H9 (cell line): Measurements from ENCODE around the gene MYO18B. TPM values are rescaled to one million over a fixed set of nuclear protein-coding genes. Genes with fewer than 3 reads are reported as not detected.

Experiments used
- DNase-seq: peaks from one replicate; pipeline ENCODE4 v3.0.0-alpha.2; 2017
- H2AFZ ChIP-seq: one replicate; pipeline ENCODE4 v1.6.1; 2013; ENCODE audit warnings: mild to moderate bottlenecking, low read length, control low read depth, moderate library complexity
- H2AK5ac ChIP-seq: 2 replicates; pipeline ENCODE4 v1.6.1; 2013; ENCODE audit warnings: low read length, control low read depth, mixed read lengths; ENCODE audit not compliant: insufficient read length
- H2BK120ac ChIP-seq: one replicate; pipeline ENCODE4 v1.6.1; 2013; ENCODE audit warnings: low read depth, mild to moderate bottlenecking, low read length, control low read depth, inconsistent platforms; ENCODE audit not compliant: poor library complexity, severe bottlenecking
- H2BK12ac ChIP-seq: 2 replicates; pipeline ENCODE4 v1.6.1; 2013; ENCODE audit warnings: low read length, control low read depth, mixed read lengths, low read depth; ENCODE audit not compliant: insufficient read length
- H2BK15ac ChIP-seq: 2 replicates; pipeline ENCODE4 v1.6.1; 2013; ENCODE audit warnings: low read depth, low read length, control low read depth
- H2BK20ac ChIP-seq: one replicate; pipeline ENCODE4 v1.6.1; 2013; ENCODE audit warnings: low read depth, mild to moderate bottlenecking, low read length, control low read depth, inconsistent platforms; ENCODE audit not compliant: poor library complexity, severe bottlenecking
- H2BK5ac ChIP-seq: 2 replicates; pipeline ENCODE4 v1.6.1; 2013; ENCODE audit warnings: low read length, control low read depth, mixed read lengths; ENCODE audit not compliant: insufficient read length
- H3K14ac ChIP-seq: 2 replicates; pipeline ENCODE4 v1.6.1; 2013; ENCODE audit warnings: low read length, control low read depth; ENCODE audit not compliant: insufficient read depth
- H3K18ac ChIP-seq: 2 replicates; pipeline ENCODE4 v1.6.1; 2013; ENCODE audit warnings: low read depth, mild to moderate bottlenecking, mixed read lengths, low read length, control low read depth; ENCODE audit not compliant: insufficient read length
- H3K23ac ChIP-seq: 2 replicates; pipeline ENCODE4 v1.6.1; 2013; ENCODE audit warnings: low read length, control low read depth, mixed read lengths, low read depth; ENCODE audit not compliant: insufficient read length
- H3K23me2 ChIP-seq: 2 replicates; pipeline ENCODE4 v1.6.1; 2013; ENCODE audit warnings: low read depth, mild to moderate bottlenecking, mixed read lengths, low read length, control low read depth; ENCODE audit not compliant: insufficient read length, poor library complexity, severe bottlenecking
- H3K27ac ChIP-seq: 2 replicates; pipeline ENCODE4 v1.5.1; 2013; ENCODE audit warnings: low read length, control low read depth, mixed read lengths, low read depth; ENCODE audit not compliant: insufficient read length
- H3K27me3 ChIP-seq: 2 replicates; pipeline ENCODE4 v1.6.1; 2013; ENCODE audit warnings: low read length, control low read depth, inconsistent platforms; ENCODE audit not compliant: insufficient read depth
- H3K4ac ChIP-seq: 2 replicates; pipeline ENCODE4 v1.6.1; 2013; ENCODE audit warnings: low read depth, mild to moderate bottlenecking, control low read depth, inconsistent platforms, low read length, moderate library complexity
- H3K4me1 ChIP-seq: 2 replicates; pipeline ENCODE4 v1.6.1; 2013; ENCODE audit warnings: low read length, control low read depth, inconsistent platforms; ENCODE audit not compliant: insufficient read depth
- H3K4me2 ChIP-seq: 2 replicates; pipeline ENCODE4 v1.6.1; 2013; ENCODE audit warnings: low read length, control low read depth, mixed read lengths; ENCODE audit not compliant: insufficient read length, insufficient read depth
- H3K56ac ChIP-seq: 2 replicates; pipeline ENCODE4 v1.6.1; 2013; ENCODE audit warnings: low read depth, mild to moderate bottlenecking, mixed read lengths, low read length, control low read depth; ENCODE audit not compliant: insufficient read length
- H3K79me1 ChIP-seq: 2 replicates; pipeline ENCODE4 v1.6.1; 2013; ENCODE audit warnings: low read depth, mild to moderate bottlenecking, moderate library complexity, low read length, control low read depth, inconsistent platforms; ENCODE audit not compliant: insufficient read depth, poor library complexity, severe bottlenecking
- H3K79me2 ChIP-seq: 2 replicates; pipeline ENCODE4 v1.6.1; 2013; ENCODE audit warnings: low read length, control low read depth, inconsistent platforms; ENCODE audit not compliant: insufficient read depth
- H3K9ac ChIP-seq: 2 replicates; pipeline ENCODE4 v1.6.1; 2013; ENCODE audit warnings: low read length, control low read depth, mixed read lengths; ENCODE audit not compliant: insufficient read length; ENCODE audit errors: extremely low read depth
- H3K9me3 ChIP-seq: one replicate; pipeline ENCODE4 v1.6.1; 2013; ENCODE audit warnings: low read depth, low read length, inconsistent platforms; ENCODE audit not compliant: control insufficient read depth
- H3T11ph ChIP-seq: one replicate; pipeline ENCODE4 v1.6.1; 2013; ENCODE audit warnings: mild to moderate bottlenecking, low read length, control low read depth, inconsistent platforms
- H4K20me1 ChIP-seq: one replicate; pipeline ENCODE4 v1.6.1; 2013; ENCODE audit not compliant: control insufficient read depth, insufficient read length, insufficient read depth
- H4K5ac ChIP-seq: 2 replicates; pipeline ENCODE4 v1.6.1; 2013; ENCODE audit warnings: low read depth, mild to moderate bottlenecking, mixed read lengths, low read length, control low read depth; ENCODE audit not compliant: insufficient read length
- H4K8ac ChIP-seq: replicated peaks from 2 replicates; pipeline ENCODE4 v1.6.1; 2013; ENCODE audit warnings: low read length, control low read depth, mixed read lengths, low read depth; ENCODE audit not compliant: insufficient read length
- H4K91ac ChIP-seq: 2 replicates; pipeline ENCODE4 v1.6.1; 2013; ENCODE audit warnings: low read depth, mild to moderate bottlenecking, moderate library complexity, mixed read lengths, low read length, control low read depth; ENCODE audit not compliant: insufficient read length
- H3K27ac Mint-ChIP-seq, 3 experiments: 2 replicates in 2 of 3; 3 replicates in 1 of 3; pipeline ENCODE4 v1.8.0; 2020 to 2021; ENCODE audit warnings: mixed read lengths in 3 of 3, mild to moderate bottlenecking in 1 of 3, moderate library complexity in 1 of 3
- H3K27me3 Mint-ChIP-seq: 2 replicates; pipeline ENCODE4 v1.8.0; 2021; ENCODE audit warnings: low read depth, mild to moderate bottlenecking, moderate library complexity, mixed read lengths
- H3K36me3 Mint-ChIP-seq, 3 experiments: 2 replicates in 2 of 3; 3 replicates in 1 of 3; pipeline ENCODE4 v1.8.0; 2020 to 2021; ENCODE audit warnings: low read depth in 3 of 3, mixed read lengths in 3 of 3; ENCODE audit not compliant: insufficient read depth in 1 of 3
- H3K4me1 Mint-ChIP-seq, 2 experiments: 2 replicates each; pipeline ENCODE4 v1.8.0; 2020; ENCODE audit warnings: mixed read lengths in 2 of 2
- H3K4me3 Mint-ChIP-seq, 2 experiments: 2 replicates in 1 of 2; 3 replicates in 1 of 2; pipeline ENCODE4 v1.8.0; 2020 to 2021; ENCODE audit warnings: mild to moderate bottlenecking in 2 of 2, mixed read lengths in 2 of 2, moderate library complexity in 1 of 2
- H3K9me3 Mint-ChIP-seq, 2 experiments: 2 replicates in 1 of 2; 3 replicates in 1 of 2; pipeline ENCODE4 v1.8.0; 2020; ENCODE audit warnings: mild to moderate bottlenecking in 2 of 2, mixed read lengths in 2 of 2, moderate library complexity in 1 of 2
- WGBS: extraction: QIAGEN DNeasy Blood & Tissue Kit; methylation state at CpG from one replicate; pipeline ENCODE4 v1.1.7; 2013; ENCODE audit warnings: missing lambda C conversion rate, low lambda C conversion rate, mixed read lengths; ENCODE audit not compliant: insufficient read length; ENCODE audit errors: extremely low coverage; 5-methylcytosine and 5-hydroxymethylcytosine counted together
- total RNA-seq: library from RNA; stranded (reverse); gene quantifications from 2 replicates; pipeline ENCODE4 v1.2.1, GENCODE V29; 2021
- TF ChIP-seq, protein P1 (sequence below): fragments of 200-600 bp; sonication (generic); conservative IDR thresholded peaks from 3 replicates; pipeline ENCODE4 v1.8.0; 2021; ENCODE audit warnings: antibody characterized with exemption, mild to moderate bottlenecking

MYO18B gene
- total RNA-seq, 1 experiment from 2014 or later, result 0.46 TPM

DNA sequence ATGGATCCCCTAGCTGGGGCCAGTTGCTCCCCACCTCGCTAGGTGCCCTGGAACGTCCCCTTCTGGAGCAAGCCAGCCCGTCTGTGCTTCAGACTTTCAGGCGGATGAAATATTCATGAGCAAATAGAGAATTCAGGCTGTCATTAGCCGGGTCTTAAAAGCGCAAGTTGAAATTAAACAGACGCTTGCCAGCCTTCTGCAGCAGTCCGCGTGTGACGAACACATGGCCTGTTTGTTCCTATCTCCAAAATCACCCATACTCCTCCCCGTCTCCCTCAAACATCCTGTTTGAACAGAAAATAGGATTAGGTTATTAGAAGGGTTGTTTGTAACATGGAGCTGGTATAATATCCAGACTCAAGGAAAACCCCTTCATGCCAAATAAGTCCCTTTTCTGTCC, 38.7 kb downstream of the MYO18B start:
- Histone ChIP-seq H3K79me1 (no peaks in the 10 kb centered on the region), H2AK5ac (no peak overlapping the region), H2BK20ac (no peak overlapping the region), H3K23ac (no peak overlapping the region), H4K5ac (no peak overlapping the region), H2BK5ac (no peak overlapping the region), H2AFZ (no peak overlapping the region), H3K27ac (no peak overlapping the region), H3K14ac (no peak overlapping the region), H3K18ac (no peak overlapping the region), H3K23me2 (no peaks in the 10 kb centered on the region), H3K79me2 (no peaks in the 10 kb centered on the region), H4K91ac (no peak overlapping the region), H3K4me2 (no peak overlapping the region), H2BK15ac (no peak overlapping the region), H3K56ac (no peak overlapping the region), H3K9ac (no peak overlapping the region), H3K27me3 (no peaks in the 10 kb centered on the region), H2BK120ac (no peak overlapping the region), H4K8ac (no peak overlapping the region), H3K9me3 (no peaks in the 10 kb centered on the region), H3T11ph (no peak overlapping the region), H3K4me1 (no peaks in the 10 kb centered on the region), H3K4ac (no peak overlapping the region), H4K20me1 (no peaks in the 10 kb centered on the region), H2BK12ac (no peak overlapping the region)
- H3K4me3 Mint-ChIP-seq, result no peak overlapping the region
- H3K27ac Mint-ChIP-seq, result no peak overlapping the region
- TF ChIP-seq, protein P1, sequence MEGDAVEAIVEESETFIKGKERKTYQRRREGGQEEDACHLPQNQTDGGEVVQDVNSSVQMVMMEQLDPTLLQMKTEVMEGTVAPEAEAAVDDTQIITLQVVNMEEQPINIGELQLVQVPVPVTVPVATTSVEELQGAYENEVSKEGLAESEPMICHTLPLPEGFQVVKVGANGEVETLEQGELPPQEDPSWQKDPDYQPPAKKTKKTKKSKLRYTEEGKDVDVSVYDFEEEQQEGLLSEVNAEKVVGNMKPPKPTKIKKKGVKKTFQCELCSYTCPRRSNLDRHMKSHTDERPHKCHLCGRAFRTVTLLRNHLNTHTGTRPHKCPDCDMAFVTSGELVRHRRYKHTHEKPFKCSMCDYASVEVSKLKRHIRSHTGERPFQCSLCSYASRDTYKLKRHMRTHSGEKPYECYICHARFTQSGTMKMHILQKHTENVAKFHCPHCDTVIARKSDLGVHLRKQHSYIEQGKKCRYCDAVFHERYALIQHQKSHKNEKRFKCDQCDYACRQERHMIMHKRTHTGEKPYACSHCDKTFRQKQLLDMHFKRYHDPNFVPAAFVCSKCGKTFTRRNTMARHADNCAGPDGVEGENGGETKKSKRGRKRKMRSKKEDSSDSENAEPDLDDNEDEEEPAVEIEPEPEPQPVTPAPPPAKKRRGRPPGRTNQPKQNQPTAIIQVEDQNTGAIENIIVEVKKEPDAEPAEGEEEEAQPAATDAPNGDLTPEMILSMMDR, result no peak
- no peaks in the 10 kb centered on the region for H3K36me3 Mint-ChIP-seq
- no CpG with 5 or more reads among the region's 11 CpGs for WGBS
- no peaks in the 10 kb centered on the region for H3K9me3 Mint-ChIP-seq
- H3K27me3 Mint-ChIP-seq, result peaks cover 2% of the 10 kb centered on the region; the same call in 1 of the 2 replicates
- no peak for DNase-seq
- H3K4me1 Mint-ChIP-seq, result peaks cover 1 to 2% of the 10 kb centered on the region in 2 experiments; a peak in 3 of 4 replicates
